Dermis microvascular lymphatic vessel endothelial cell (primary cell): ENCODE data around the gene CC2D2B. TPM values are rescaled to one million over a fixed set of nuclear protein-coding genes. Genes with fewer than 3 reads are reported as not detected.
"Not testable (repeated sequence)": the region's sequence is repeated elsewhere in the genome, so short reads cannot be mapped to it uniquely, and the experiment has no call there.

Source experiments
- DNase-seq, 2 donors: peaks; one replicate each; pipeline versions ENCODE4 v3.0.0 to v3.0.0-alpha.2; 2010; ENCODE audit warnings: low read depth in 2 of 2
- total RNA-seq: library from RNA; depleted of rRNA; stranded (reverse); fragments of >200 nt; gene quantifications from 2 replicates; pipeline ENCODE4 v1.2.1, GENCODE V29; 2014

Gene CC2D2B
- total RNA-seq, 1 donor from 2014 or later: 0.13 TPM

DNA sequence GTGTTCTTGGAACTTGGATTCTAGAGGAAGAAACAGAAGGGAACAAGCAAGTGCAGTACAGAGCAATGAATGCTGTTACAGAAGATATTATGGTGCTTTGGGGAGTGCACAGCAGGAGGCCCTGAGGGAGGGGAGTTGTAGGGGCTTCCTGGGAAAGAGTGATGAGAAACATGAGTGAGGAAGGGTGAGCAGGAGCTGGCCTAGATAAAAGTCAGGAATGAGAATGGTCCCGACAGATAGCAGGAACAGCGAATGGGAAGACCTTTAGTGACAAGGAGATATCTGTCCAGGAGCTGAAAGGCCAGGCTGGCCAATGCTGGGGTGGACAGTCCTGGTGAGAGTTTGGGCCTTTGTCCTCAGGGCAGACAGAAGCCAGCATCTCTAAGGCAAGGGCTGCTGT lies 115.0 kb downstream of the CC2D2B start:
- no peak for DNase-seq

DNA sequence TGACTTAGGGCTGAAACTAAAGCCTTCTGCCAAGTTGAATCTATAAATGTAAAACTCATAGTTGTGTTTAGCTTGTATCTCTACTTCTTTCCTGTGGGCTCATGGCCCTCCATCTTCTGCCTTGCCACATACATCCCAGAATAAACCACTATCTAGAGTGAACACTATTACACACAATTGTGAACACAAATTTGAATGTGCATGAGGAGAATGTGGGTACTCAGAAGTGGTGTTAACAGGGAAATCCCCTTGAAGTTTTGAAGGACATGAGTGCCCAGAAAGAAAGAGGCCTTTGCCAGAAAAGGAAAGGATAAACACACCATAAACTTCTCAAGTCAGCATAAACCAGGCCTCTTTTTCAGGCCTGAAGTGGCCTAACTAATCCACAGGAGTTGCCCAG lies 115.4 kb downstream of the CC2D2B start:
- DNase-seq: no peak

DNA sequence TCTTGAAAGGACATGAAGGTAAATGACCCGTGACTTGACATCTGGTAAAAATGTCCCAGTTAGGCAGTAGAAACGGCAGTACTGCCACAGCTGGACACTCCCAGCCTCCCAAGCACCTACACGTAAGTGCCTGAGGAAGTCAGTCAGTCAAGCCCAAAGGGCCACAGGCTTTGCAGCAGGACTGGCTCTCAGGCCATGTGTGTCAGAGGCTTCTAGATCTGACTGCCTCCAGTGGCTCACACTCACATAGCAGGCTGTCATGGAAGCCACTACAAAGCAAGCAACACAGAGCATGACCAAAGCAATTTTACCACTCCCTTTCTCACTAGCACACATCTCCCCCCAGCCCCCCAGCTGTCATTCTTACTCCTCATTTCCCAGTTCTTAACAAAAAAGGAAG lies 117.8 kb downstream of the CC2D2B start:
- DNase-seq: peak in 1 of 2 donors; percentile 23

DNA sequence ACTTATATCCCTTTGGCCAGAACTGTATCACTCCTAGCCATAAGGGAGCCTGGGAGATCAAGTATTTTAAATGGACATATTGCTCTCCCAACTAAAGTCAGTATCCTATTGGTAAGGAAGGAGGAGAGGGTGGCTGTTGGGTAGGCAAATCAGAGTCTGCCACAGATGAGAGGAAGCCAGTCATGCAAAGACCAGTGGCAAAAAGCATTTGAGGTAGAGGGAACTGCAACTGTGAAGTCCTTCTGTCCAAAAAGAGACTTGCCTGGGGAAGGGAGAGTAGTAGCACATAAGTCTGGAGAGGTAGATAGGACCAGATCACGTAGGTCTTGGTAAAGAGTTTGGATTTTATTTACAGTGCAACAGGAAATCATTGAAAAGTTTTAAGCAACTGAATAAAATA lies 126.8 kb downstream of the CC2D2B start:
- no peak for DNase-seq

DNA sequence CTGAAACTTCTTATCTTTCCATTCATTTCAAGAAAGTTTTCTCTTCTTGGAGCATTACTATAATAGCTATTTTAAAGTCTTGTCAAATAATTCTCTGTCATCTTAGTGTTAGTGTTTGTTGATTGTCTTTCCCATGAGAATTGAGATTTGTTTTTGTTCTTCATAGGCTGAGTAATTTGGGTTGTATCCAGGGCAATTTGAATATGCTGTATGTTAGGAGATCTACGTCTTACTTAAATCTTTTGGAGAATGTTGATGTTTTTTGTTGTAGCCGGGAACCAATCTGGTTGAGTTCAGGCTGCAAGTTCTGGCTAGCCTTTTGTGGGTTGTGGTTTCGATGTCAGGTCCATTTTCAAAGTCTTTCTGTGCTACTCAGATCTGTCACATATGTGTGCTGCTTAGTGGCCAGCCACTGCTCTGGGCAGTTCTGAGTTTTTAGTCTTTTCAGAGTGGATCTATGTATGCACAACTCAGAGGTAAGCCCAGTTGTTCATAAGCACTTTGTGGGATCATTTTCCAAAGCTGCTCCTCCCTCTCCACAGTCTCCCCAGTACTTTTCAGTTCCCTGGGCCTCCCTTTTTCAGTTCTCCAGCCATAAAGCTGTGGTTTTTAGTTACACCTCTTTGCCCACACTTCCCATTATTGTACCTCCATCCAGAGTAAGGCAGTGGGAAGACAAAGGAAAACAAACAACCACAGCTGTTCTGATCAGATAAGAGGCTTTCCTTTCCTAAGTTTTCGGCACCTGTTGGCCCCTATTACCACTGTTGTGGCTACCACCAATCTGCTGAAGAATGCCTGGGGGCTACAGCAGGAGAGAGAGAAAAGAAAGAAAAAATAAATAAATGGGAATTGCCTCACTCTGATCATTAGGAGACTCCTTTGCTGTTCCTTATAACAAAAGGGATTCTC lies 131.0 kb downstream of the CC2D2B start:
- peak; percentile 74 to 92 for DNase-seq

DNA sequence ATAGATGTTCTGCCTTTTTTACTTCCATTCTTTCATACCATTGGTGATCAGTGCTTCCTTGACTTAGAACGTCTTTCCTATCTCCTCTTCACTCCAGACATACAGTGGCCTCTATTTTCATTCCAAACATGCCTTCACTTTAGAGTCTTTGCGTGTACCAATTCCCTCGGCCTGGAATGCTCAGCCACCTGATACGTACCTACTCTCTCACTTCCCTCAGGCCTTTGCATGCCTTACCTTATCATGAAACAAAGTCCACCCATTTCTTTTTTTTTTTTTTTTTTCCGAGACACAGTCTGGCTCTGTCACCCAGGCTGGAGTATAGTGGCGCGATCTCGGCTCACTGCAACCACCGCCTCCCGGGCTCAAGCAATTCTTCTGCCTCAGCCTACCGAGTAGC lies 133.4 kb downstream of the CC2D2B start:
- DNase-seq: no peak

DNA sequence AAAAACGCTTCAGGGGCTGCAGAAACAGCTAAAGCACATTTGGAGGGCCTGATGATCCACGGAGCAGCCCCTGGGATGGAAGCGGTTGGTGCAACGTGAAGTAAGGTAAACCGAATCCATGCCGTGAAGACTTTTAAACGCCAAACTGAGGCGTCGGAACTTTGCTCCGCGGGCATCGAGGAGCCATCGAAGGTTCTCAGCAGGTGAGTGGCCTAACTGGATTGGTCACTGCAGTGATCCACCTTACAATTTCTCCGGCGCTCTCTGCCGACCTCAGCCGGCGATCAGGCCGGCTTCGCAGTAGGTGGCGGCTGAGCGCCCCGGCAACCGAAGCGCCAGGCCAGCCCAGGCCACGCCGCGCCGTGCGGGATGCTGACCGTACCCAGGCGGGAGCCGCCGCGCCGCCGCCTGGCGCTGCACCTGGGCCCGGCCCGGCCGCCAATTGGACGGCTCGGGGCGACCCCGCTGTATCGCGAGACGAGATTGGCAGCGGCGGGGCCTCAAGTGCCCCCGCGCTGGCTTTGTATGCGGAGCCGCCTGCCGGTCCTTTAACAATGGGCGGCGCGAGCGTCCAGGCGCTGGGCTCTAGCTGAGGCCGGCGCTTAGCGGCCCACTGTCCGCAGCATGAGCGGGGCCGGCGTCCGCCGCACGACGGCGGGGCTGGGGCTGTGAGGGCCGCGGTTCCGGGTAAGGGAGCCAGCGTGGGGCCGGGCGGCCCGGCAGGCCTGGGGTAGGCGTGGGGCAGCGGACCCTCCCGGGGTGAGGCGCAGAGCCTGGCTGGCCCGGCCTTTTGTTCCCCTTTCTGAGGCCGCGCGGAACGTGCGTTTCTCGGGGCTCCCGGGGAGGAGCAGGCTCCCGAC lies 135.5 kb downstream of the CC2D2B start, which contains the start of gene CCNJ:
Gene CCNJ, plus strand, starts transcription at position 551 of the 860 bp plus-strand sequence. CDS start 811 bp downstream, outside the sequence.
- DNase-seq: peak; percentile 80 to 95

DNA sequence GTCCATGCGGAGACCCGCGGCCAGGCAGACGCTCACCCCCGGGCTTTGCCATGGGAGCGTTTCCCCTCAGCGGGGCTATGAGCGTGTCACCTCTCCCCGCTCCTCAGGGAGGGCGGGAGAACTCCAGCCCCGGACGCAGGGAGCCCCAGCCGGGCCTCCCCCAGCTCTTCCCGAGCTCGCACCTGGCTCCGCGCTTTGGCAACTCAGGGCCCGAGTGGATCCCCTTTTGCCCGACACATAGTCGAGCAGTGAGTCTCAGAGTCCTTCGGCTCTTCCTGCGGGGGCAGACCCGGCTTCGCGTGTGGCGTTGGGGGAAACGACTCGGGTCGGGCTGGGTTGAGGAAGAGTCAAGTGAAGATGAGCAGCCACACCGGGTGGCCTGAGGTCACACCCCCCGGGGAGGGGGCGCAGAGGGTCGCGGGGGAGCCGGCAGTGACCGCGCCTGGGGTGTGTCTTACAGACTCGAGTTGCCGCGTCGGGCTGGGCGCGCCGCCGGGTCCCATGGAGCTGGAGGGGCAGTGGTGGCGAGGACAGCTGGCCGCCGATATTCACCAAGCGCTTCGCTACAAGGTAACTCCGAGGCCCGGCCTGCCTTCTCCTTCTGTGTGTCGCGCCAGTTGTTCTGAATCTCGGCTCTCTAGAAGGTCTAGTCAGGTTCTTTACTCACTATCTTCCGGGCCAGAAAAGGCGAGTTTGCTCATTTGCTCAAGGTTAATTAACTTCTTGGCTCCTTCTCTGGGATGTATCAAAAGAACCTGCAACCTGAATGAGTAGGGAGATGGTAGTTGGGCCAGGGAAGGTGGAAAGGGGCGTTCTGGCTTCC lies 136.3 kb downstream of the CC2D2B start:
- peak in 1 of 2 donors; percentile 50 for DNase-seq

DNA sequence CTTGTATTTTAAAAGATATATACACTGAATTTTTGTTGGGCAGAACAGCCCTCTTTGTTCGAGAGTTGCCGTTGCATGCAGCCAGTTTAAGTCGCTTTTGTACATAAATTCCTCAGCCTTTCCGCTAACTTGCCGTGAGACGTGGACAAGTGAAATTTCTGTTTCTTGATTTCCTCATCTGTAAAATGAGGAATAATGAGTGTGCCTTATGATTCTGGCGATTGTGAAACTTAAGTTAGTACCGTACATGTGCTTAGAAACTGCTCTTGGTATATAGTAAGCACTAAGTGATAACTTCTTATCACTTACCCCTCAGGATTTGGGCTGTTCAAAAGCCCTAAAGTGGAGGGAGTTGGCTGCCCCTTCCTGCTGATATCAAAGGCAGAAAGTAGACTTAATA lies 137.0 kb downstream of the CC2D2B start:
- peak in 1 of 2 donors; percentile 23 for DNase-seq

DNA sequence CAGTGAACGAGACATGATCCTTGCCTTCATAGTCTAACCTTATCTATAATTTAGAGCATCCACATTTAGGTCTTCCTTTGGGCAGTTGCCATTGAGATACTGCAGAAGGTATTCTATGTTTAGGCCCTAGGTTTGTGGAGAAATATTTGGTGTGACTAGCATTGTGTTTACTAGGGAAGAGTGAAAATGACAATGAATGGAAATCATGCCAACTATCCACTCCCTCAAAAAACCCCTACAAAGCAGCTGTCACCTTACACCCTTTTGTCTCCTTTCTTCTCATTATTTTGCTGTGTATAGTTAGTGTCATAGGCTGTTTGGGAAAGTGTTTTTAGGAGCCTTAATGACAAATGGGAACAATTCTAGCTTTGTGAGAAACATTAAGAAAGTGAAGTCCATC lies 138.8 kb downstream of the CC2D2B start:
- DNase-seq: peak; percentile 40 to 64

DNA sequence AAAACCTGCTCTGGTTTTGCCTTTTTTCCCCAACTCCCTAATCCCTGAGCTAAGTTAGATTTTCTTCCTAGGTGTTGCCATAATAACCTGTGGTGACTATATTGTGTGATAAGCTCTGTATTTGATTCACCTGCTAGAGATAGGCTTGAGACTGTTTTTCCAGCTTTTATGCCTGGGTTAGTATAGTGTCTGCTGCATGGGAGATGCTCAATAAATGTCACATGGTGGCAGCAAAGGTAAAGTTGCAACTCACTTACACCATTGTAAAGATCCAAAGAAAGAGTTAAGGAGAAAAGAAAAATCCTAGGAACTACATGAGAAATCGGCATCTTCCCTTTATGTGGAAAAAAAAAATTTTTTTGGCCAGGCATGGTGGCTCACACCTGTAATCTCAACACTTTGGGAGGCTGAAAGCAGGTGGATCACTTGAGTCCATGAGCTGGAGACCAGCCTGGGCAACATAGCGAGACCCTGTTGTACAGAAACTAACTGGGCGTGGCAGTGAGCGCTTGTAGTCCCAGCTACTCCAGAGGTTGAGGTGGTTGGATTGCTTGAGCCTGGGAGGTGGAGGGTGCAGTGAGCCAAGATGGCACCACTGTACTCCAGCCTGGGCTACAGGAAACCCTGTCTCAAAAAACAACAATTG lies 139.4 kb downstream of the CC2D2B start:
- DNase-seq: peak in 1 of 2 donors; percentile 53

DNA sequence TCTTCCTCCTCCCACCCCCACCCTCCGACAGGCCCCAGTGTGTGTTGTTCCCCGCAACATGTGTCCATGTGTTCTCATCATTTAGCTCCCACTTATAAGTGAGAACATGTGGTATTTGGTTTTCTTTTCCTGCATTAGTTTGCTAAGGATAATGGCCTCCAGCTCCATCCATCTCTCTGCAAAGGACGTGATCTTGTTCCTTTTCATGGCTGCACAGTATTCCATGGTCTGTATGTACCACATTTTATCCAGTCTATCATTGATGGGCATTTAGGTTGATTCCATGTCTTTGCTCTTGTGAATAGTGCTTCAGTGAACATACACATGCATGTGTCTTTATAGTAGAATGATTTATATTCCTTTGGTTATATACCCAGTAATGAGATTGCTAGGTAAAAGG lies 140.2 kb downstream of the CC2D2B start:
- DNase-seq: not testable (repeated sequence)

DNA sequence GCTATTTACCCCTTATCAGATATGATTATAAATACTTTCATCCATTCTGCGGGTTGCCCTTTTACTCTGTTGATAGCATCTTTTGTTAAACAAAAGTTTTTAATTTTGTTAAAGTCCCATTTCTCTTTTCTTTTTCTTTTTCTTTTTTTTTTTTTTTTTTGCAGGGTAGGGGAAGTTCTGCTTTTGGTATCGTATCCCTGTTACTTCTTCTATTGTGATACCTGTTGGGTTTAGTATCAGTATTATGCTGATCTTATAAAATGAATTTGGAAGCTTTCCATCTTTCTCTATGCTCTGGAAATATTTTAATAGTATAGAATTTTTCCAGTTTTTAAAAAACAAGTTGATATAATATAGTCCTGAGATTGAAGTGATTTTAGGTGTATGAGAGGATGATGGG lies 141.6 kb downstream of the CC2D2B start:
- DNase-seq: no peak

DNA sequence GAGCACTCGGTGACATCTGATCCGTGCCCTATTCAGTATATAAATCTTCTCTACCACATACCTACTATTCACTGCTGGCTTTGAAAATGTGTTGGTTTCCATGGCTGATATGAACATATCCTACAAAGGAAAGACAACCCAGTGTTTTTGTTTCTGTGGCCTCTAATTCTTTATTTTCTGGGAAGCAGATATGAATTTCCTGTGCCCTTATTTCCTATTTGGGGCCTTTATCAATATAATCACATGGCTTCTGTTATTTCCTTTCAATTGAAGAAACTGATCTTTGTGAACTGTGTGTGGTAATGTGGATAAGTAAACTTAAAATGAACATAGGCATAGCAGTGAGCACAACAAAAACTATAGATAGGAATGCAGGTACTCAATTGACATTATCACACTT lies 146.2 kb downstream of the CC2D2B start:
- DNase-seq: peak; percentile 90 to 92

DNA sequence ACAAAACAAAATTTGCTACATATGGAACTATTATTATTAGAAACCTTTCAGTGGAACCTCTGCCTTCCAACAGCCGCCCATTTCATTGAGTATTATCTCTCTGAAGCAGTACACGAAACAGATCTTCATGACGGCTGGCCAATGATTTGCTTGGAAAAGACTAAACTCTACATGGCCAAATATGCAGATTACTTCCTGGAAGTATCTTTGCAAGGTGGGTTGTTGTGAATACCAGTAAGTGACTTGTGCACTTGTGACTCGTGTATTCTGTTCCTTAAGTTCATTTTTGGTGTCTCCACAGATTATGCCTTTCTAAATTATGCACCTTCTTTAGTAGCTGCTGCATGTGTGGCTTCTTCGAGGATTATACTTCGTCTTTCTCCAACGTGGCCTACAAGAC lies 149.0 kb downstream of the CC2D2B start:
- no peak for DNase-seq

DNA sequence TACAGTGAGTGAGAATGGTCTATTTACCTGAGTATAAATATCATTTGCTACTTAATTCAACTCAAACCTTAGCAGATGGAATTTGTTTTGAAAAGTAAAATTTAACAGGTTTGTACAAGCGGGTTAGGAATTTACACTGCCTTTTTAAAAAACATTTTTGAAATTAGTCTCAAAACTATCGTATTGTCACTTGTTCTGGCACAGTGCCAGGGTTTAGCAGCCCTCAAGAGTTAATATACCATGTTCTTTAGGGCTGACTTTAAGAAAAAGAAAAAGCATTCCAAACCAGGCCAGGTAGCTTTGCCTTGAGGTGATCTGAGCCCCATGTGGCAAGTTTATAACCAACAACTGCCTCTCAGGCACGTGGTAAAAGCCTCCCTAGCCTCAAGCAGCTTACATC lies 153.5 kb downstream of the CC2D2B start:
- DNase-seq: no peak

DNA sequence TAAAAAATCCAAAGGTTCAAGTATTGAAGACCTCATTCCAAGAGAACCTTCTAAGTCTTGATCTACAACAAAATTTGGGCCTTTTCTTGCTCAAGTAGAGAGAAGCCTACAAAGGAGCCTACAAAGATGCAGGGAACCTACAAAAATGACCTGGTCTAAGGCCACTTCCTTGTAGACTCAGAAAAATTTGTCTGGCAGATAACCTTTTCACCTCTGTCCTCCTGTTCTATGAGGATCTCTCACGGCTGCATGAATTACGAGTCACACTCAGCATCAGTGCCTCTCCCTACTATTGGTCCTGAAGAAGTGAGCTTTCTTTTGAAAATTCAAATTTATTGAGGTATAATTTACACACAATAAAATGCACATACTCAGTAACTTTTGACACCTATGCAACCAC lies 164.9 kb downstream of the CC2D2B start:
- DNase-seq: peak in 1 of 2 donors; percentile 89

DNA sequence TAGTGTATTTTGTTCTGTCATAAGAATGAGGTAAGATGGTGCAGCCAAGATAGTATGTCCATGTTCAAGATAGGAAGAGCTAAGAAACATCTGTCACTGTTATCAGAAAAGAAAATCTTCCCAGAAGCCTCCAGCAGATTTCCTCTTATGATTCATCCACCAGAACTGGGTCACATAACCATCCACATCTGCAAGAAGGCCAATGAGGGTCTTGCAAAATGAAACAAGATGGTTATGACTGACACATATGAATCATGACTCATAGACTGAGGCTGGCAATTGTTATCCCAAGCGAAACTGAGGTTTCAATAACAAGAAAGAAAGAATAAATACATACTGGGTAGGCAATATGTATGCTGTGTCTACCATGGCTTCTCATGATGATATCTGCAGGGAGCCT lies 165.9 kb downstream of the CC2D2B start:
- DNase-seq: peak in 1 of 2 donors; percentile 79

DNA sequence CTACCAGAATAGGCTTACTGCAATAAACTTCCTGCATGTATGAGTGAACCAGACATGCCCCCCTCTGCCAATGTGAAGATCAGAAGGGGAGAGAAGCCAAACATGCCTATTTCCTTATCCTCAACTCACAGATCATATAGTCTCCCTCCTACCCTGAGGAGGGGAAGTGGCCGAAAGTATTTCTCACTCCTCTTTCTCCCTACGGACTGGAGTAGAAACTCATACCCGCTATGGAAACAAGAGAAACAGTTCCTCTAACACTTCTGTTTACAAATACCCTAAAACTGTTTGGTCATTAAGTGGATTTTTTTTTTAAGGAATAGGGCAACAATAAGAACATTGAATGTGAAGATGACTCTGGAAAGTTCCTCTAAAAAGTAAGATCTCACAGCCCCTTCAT lies 167.0 kb downstream of the CC2D2B start:
- DNase-seq: no peak

DNA sequence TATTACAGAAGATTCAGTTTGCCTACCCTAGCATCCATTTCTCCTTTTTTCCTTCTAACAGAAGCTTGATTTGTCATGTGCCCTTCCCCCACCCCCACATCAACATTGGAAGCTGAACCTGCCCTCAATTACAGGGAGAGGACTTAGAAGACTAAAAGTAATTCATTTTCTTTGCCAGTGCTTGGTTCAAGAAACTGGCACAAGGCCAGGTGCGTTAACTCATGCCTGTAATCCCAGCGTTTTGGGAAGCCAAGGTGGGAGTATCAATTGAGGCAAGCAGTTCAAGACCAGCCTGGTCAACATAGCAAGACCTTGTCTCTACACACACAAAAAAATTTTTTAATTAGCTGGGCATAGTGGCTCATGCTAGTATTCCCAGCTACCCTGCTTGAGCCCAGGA lies 168.2 kb downstream of the CC2D2B start:
- no peak for DNase-seq

DNA sequence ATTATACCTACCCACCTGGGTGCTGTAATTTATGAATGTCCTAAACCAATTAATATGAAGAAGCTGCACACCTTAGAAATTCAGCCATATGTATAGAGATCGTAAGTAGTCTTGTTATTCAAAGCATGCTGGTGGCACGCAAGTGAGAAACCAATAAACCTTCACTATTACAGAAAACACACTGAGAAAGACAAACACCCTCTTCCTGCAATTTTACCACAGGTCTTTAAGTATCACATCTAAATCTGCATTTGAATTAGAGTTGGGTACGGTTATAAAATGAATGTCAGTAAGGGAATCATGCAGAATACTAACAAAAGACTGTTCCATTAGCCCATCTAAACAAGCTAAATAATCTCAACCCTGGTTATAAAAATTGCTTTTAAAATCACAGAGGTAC lies 169.4 kb downstream of the CC2D2B start:
- DNase-seq: no peak
